Fibroblast of skin of abdomen (primary cell): ENCODE results near the gene PLXNA2.

Experiments used
- DNase-seq: peaks from one replicate; pipeline ENCODE4 v3.0.0-alpha.2; 2013

PLXNA2 gene

GRCh38 chr1:208223136-208223535 is 21.0 kb downstream of the PLXNA2 start:
- no peak for DNase-seq

- no peak for DNase-seq
Measured at GRCh38 chr1:208222376-208223126, 21.6 kb downstream of the PLXNA2 start.

DNA sequence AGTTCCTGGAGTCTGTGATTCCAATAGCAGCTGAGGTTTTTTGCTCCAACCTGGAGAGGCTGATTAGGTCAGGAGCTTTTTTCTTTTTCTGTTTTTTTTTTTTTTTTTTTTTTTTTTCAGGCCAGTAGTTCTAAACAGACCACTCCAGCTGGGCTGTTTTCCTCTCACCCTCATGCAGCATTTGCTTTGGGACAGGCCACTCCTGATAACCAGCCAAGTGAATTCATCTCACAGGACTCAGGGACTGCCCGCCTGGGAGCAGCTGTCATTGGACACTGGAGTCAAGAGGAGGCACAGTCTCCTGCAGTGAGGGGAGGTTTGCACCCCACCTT is 22.9 kb downstream of the PLXNA2 start:
- no peak for DNase-seq

- DNase-seq = peak; percentile 47
Measured at GRCh38 chr1:208219659-208220282, 24.4 kb downstream of the PLXNA2 start.

DNA sequence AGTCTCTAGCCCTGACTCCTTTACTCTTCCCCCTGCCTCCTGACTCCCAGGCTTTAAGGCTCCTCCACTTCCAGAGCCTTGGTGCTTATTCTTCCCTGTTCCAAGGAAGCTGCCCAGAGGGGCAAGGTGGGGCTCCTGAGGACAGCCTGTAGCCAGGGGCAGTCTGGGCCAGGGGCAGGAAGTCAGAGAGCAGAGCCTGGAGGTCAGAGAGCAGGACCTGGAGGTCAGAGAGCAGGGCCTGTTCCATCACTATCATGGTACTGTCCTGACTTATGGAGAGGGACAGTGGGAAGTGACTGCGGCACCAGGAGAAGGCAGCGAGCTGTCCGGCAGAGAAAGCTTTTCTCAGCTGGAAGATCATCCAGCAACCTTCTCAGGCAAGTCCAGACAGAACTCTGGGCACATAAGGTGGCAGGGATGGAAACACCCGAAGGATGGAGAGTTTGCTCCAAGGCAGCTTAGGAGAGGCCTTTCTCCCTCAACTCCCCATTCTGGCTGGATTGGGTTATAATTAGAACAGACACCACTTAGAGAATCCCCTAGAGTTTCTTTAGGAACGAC is 25.0 kb downstream of the PLXNA2 start:
- no peak for DNase-seq

DNA sequence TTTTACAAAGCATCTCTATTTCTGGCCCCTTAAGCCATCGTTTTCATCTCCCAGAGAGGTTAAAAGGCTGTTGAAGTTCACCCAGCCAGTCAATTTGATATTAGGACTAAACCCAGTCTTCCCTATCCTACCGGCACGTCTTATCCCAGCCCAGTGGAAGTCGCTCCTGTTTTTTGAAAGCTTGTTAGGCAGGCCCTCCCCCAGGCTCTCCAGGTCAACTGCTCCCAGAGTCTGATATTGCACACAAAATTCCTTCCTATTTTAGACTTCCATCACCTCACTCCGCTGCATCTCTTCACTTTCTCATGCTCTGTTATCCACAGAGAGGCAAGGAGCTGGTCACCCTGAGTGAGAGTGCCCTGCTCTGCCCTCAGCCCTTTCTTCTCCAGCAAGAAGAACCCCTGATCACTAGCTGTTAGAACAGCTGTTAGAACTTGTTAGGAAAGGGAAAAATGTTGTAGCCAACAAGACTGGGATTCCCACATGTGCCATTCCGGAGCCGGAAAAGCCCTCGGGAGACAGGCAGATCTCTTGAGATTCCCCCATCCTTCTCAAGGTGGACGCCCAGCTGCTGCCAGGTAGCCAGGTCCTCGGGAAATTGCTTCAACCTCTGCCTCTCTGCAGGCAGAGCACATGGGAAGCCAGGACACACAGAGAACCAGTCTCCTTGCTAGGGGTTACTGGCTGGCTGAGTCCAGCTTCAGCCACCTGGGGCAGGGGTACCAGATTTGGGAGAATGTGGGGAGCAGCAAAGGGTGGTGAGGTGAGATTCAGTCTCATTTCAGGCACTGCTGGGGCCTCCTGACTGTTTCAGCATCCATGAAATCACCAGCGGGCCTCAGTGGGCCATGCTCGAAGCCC is 25.7 kb downstream of the PLXNA2 start:
- DNase-seq = no peak

DNA sequence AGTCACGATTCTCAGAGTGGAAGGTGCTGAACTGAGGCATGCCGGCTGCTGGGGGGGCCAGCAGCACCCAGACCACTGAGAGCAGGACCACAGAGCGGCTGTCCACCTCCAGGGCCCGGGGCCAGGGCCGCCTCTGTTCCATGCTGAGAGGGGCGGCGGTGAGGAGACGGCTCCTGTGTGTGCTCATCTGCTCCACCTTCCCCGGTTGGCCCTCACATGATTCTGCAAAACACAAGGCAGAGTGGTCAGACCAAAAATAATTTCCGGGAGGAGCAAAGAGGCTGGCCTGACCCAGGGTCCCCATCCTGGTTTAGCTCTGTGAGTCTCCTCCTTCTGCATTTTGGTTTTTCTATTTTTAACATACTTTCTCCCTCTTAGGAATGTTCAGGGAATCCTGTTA is 26.4 kb downstream of the PLXNA2 start:
- no peak for DNase-seq

- DNase-seq = no peak
Measured at GRCh38 chr1:208216806-208217205, 27.4 kb downstream of the PLXNA2 start.

DNA sequence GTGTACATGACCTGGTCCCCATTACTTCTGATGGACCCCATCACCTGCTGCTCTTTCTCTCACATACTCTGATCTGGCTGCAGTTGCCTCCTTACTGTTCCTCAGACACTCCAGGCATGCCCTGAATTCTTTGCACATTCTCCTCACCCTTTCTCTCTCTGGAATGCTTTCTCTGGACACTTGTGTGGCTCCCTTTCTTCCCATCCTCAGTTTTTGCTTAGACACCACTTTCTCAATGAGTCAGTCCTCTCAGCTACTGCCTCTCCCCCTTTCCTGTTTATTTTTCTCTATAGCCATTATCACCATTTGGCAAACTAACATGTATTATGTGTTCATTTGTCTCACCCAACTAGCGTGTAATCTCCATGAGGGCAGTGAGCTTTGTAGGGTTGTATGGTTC is 28.1 kb downstream of the PLXNA2 start:
- peak; percentile 78 for DNase-seq

DNA sequence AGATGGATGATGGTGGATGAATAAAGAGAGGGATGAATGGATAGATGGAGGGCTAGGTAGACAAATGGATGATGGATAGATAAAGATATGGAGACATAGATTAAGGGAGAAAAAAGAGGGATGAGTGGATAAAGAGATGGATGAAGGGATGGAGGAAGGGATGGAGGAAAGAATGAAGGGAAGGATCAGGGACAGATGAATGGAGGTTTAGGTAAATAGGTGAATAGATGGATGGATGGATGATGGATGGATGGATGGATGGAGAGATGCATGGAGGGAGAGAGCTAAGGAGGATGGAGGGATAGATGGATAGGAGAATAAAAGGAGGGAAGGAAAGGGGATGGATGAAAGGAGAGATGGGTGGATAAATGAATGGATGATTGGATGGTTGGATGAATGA is 28.8 kb downstream of the PLXNA2 start:
- DNase-seq = no peak

DNA sequence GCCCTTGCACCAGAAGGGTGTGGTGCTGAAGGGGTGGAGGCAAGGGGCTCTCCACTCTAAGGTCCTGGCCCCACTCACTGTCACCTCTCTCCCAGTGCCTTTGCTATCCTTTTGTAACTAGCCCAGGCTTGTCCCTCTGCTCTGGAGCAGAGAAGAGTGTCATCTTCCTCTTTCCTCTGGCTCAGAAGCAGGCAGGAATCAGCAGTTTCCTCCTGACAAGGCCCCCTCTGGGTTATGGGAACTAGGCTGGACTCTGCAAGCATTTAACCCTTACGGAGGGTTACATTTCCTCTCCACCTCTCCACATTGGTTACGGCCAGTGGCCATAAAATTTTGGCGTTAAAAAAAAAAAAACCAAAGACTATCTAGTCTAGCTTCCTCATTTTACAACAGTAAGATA is 30.4 kb downstream of the PLXNA2 start:
- DNase-seq = no peak

GRCh38 chr1:208212893-208213292 is 31.3 kb downstream of the PLXNA2 start:
- no peak for DNase-seq

GRCh38 chr1:208211921-208212843 is 32.0 kb downstream of the PLXNA2 start:
- DNase-seq = peak; percentile 64

DNA sequence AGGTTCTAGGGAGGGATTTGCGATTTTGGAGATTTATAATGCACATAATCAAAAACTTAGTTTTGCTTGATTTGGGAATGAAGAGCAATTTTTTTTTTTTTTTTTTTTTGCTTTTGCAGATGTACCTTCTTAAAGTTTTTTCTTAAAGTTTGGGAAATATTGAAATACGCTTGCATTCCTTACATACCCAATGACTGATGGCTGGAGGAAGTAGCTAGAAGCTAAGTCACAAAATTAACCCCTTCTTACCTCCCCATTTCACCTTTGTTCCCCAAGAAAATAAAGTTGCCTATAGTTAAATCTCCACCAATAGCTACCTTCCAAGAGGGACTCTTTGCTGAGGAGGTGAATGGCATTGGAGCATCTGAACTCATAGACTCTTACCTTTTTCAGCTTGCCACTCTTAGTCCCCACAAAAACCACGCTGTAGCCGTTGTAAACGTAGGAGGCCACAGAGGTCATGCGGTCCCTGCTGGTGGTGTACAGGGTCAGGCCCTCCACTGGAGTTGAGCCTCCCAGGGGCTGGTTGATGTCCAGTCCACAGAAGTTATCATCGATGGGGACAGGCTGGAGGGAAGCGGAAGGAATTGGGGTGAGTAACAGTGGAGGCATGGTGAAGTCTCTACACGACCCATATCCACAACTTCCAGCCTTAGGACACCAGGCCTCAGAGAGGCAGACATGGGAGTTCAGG is 34.1 kb downstream of the PLXNA2 start:
- DNase-seq = no peak

DNA sequence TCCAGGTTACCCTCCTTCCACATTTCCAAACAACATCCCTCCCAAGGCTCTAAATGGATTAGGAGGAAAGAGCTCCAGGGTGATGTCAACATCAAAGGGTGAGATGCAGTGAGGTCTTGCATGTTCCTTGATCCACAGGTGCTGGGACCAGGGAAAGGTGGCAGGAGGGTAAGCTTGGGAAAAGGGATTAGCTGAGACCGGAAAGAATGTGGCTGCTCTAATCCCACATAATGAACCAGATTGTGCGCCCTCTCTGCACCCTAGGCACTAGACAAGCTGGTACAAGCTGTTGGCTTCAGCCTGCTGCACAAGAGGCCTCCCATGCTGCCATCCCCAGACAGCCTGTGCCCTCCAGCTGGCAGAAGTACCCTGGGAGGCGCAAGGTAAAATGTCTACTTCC is 34.9 kb downstream of the PLXNA2 start:
- DNase-seq = no peak

DNA sequence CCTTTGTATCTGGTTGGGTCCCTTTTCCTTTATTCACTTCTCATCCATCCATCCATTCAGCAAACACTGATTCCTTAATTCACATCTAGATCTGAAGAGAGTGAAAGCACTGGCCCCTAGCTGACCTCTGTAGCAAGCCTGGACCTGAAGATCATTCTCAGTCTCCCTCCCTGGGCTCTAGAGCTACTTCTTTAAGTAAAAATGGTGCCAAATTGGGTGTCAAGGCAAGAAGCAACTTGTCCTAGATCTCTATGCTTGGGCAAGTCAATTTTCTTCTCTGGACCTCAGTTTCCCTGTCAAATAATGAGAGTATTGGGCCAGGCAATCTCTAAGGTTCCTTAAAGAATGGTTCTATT is 36.1 kb downstream of the PLXNA2 start:
- DNase-seq = no peak

DNA sequence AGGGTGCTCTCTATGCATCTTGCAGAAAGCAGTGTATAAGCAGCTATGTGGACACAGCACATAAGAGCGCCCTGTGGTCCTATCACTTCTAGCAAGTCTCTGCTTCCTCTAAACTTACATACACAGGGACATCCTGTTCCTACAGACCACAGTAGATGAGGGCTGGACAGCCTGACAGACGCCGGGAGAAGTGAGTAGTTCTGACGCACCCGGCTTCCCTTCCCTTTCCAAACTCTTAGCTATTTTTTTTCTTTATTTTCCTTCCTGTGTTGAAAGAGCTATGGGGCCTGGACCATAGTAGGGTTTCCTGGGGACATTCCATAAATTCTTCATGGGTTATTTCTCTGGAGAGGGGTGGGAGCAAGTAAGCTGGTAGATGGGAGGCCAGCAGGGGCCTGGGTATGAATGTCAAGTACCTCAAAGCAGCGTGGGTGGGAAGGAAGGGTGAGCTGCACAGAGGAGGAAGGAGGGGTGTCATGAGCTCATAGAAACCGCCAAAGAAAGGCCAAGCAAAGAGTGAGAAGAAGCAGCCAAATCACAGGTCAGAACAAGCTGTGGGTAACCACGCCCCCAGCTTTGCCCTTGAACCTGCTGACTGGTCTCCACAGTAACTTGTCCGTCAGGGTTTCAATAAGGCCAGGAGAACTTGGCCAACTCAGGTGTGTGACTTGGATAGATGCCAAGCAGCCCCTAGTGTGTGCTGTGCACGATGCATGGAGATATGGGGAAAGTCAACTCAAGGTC is 36.6 kb downstream of the PLXNA2 start:
- peak; percentile 95 for DNase-seq

DNA sequence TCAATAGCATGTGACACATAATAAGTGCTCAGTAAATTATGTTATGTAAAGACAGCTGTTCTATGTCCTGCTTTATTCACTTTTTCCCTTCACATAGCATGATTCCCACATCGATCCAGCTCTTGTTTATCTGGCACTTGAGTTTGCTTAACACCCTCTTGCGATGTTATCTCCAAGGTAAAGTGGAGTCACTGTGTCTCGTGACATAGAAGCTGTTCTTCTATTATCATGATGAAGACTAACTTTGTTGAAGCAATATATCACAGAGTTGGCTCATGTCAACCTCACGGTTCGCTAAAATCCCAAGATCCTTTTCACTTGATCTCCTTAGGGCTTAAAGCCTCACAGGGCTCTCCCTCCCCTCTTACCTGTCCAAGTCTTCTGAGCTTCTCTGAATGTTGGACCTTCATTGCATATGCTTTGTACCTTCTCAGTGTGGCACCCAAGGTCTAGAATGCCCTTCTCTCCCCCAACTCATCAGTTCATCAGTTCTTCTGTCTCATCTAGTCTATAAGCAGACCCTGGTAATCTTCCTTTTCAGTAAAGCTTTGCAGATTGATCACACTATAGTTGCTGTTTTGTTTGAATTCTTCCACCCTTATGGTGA is 38.0 kb downstream of the PLXNA2 start:
- no peak for DNase-seq

DNA sequence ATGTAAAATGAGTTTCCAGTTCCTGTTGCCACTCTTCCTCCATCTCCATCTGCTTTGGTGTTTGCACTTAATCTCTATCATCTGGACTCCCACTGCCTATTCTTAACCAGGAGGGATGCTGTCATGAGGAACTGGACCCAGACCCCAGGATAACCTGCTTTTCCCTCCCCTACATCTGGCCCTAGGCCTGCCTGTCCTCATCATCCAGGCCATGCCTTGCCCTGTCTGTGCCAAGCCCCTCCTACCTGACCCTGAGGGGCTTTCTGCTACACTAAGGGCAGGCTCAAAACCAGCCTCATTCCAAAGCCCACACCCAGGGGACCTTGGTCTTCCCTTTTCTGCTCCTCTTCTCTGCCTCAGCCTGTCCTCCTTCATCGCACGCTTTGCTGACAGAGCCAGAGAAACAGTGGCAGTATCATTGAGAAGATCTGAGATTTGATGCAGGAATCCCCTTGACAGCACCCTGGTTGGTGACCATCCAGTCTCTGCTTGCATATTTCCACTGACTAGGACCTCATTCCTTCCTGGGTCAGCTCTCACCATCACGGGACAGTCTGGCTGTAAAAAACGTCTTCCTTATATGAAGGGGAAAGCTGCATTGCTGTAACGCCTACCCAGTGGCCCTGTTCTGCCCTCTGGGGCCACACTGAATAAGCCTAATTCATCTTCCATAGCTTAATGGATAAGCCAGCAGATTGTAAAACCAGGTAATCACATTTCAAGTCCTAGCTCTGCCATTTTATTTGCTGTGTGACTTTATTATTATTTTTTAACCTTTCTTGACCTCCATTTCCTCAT is 38.8 kb downstream of the PLXNA2 start:
- DNase-seq = no peak

- DNase-seq = no peak
Measured at GRCh38 chr1:208204779-208205178, 39.4 kb downstream of the PLXNA2 start.
